GM12891 (cell line): Measurements from ENCODE around the gene CPLX3.

Source experiments
- PAX5 ChIP-seq: IDR thresholded peaks from 2 replicates; pipeline ENCODE4 v1.6.1; 2011; ENCODE audit warnings: low read length, moderate library complexity, mild to moderate bottlenecking; ENCODE audit not compliant: insufficient read depth, severe bottlenecking
- POLR2A ChIP-seq: IDR thresholded peaks from 2 replicates; pipeline ENCODE4 v1.6.1; 2011; ENCODE audit warnings: low read depth, low read length, control low read depth
- POLR2AphosphoS5 ChIP-seq: IDR thresholded peaks from 2 replicates; pipeline ENCODE4 v1.6.1; 2011; ENCODE audit warnings: low read depth, low read length, control low read depth
- TAF1 ChIP-seq: IDR thresholded peaks from 2 replicates; pipeline ENCODE4 v1.6.1; 2011; ENCODE audit warnings: low read depth, low read length, control low read depth

DNA sequence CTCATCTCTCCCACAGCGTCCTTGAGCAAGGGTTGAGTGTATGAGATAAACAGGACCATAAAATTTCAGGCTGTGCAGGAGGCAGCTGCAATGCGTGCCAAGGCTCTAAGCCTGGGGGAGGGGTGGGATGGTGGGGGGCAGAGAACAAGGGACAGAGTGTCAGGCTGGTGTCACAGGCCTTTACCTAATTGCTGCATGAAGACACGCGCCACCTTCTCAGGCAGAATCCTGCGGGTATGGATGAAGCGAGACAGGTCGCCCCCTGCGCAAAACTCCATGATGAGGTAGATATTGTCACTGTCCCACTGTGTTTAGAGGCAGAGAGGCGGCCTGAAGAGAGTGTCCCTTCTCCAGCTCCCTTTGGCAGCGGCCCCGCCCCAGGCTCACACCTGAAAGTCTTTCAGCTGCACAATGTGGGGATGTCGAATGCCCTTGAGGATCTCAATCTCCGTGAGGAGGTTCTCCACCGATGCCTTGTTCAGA, 15.5 kb downstream of the CPLX3 start:
- TF ChIP-seq POLR2AphosphoS5, result no peak
- TF ChIP-seq TAF1, result no peak
- TF ChIP-seq POLR2A, result no peak
- TF ChIP-seq PAX5, result no peak
